K562 (cell line): ENCODE data around the gene SLC39A3. TPM values are rescaled to one million over a fixed set of nuclear protein-coding genes. Genes with fewer than 3 reads are reported as not detected.

Experiments used
- BCL6 ChIP-seq: fragments of 250-450 bp; sonication (Bioruptor Pico); IDR thresholded peaks from 2 replicates; pipeline ENCODE4 v1.4.0; 2020
- BHLHE40 ChIP-seq: IDR thresholded peaks from 2 replicates; pipeline ENCODE4 v1.6.1; 2011; ENCODE audit warnings: low read length, improper control_type of control experiment
- GTF2F1 ChIP-seq: IDR thresholded peaks from 2 replicates; pipeline ENCODE4 v1.6.1; 2011; ENCODE audit warnings: low read depth, low read length, improper control_type of control experiment
- LEF1 ChIP-seq: fragments of 450-650 bp; IDR thresholded peaks from 2 replicates; pipeline ENCODE4 v1.6.1; 2016; ENCODE audit warnings: mild to moderate bottlenecking
- MAFF ChIP-seq: IDR thresholded peaks from 2 replicates; pipeline ENCODE4 v1.6.1; 2012; ENCODE audit warnings: low read length, improper control_type of control experiment
- MAFG ChIP-seq: fragments of 450-650 bp; conservative IDR thresholded peaks from 2 replicates; pipeline ENCODE4 v1.6.1; 2016; ENCODE audit warnings: missing genetic modification characterization, missing compliant biosample characterization
- MYNN ChIP-seq, 2 experiments: sonication (generic); formaldehyde crosslinking in 1 of 2; IDR thresholded peaks; 2 replicates each; pipeline versions ENCODE4 v1.5.0 to v1.6.1; 2016 to 2020; ENCODE audit warnings: antibody characterized with exemption in 1 of 2, missing genetic modification reagents in 1 of 2
- POLR2A ChIP-seq: fragments of 450-650 bp; conservative IDR thresholded peaks from 2 replicates; pipeline ENCODE4 v1.6.1; 2016
- POLR2AphosphoS5 ChIP-seq: IDR thresholded peaks from 2 replicates; pipeline ENCODE4 v1.6.1; 2011; ENCODE audit warnings: mild to moderate bottlenecking, low read depth, low read length, moderate library complexity; ENCODE audit not compliant: control insufficient read depth, insufficient read depth
- PTRF ChIP-seq: fragments of 450-650 bp; IDR thresholded peaks from 2 replicates; pipeline ENCODE4 v1.6.1; 2016; ENCODE audit warnings: mild to moderate bottlenecking, missing genetic modification characterization, missing compliant biosample characterization
- RBM22 ChIP-seq: fragments of 200-400 bp; formaldehyde crosslinking; IDR thresholded peaks from 2 replicates; pipeline ENCODE4 v1.6.1; 2018; ENCODE audit warnings: low read length, low read depth; ENCODE audit not compliant: poor library complexity, severe bottlenecking
- RUNX1 ChIP-seq: sonication (generic); IDR thresholded peaks from 2 replicates; pipeline ENCODE4 v1.6.1; 2016; ENCODE audit warnings: antibody characterized with exemption, low read depth
- SAP30 ChIP-seq: fragments of 200-600 bp; sonication (generic); IDR thresholded peaks from 2 replicates; pipeline ENCODE4 v1.6.1; 2012; ENCODE audit warnings: borderline replicate concordance, low read depth, mild to moderate bottlenecking, moderate library complexity, low read length, control low read depth, inconsistent platforms; ENCODE audit not compliant: insufficient read depth, poor library complexity, severe bottlenecking
- ZNF23 ChIP-seq: fragments of 250-450 bp; sonication (Bioruptor Pico); IDR thresholded peaks from 2 replicates; pipeline ENCODE4 v1.4.0; 2020; ENCODE audit warnings: mild to moderate bottlenecking
- ZNF778 ChIP-seq: fragments of 450-650 bp; formaldehyde crosslinking; IDR thresholded peaks from 2 replicates; pipeline ENCODE4 v1.4.0; 2020; ENCODE audit warnings: mild to moderate bottlenecking, moderate library complexity
- polyA plus RNA-seq, 8 experiments: library from polyadenylated mRNA; depleted of rRNA in 4 of 8; stranded (reverse) in 5 of 8; unstranded in 3 of 8; fragments of >200 nt; fragmentation: Nextera tagmentation in 2 of 8; fragmentation: Illumina TruSeq in 1 of 8; extraction: Ambion mirVana in 2 of 8; extraction: Trizol in 1 of 8; gene quantifications; 2 replicates each; pipeline versions ENCODE4 v1.2.1 to v1.2.3, GENCODE V29; 2011 to 2014; ENCODE audit warnings: inconsistent platforms in 1 of 8, missing spikeins in 1 of 8
- total RNA-seq, 7 experiments: library from RNA; depleted of rRNA in 6 of 7; stranded (reverse); fragments of >200 nt in 6 of 7; fragmentation: Illumina TruSeq in 2 of 7; extraction: Trizol in 2 of 7; gene quantifications; 2 replicates each; pipeline versions ENCODE4 v1.2.1 to v1.2.3, GENCODE V29; 2011 to 2021; ENCODE audit warnings: low replicate concordance in 1 of 7
- TF ChIP-seq, protein P1 (sequence below): sonication (generic); formaldehyde crosslinking; IDR thresholded peaks from 2 replicates; pipeline ENCODE4 v1.8.1; 2023; ENCODE audit warnings: mild to moderate bottlenecking, missing genetic modification reagents
- TF ChIP-seq, protein P2 (sequence below): fragments of 450-650 bp; formaldehyde crosslinking; conservative IDR thresholded peaks from 2 replicates; pipeline ENCODE4 v1.4.0; 2022; ENCODE audit warnings: mild to moderate bottlenecking, missing genetic modification characterization
- TF ChIP-seq, protein P3 (sequence below): sonication (generic); formaldehyde crosslinking; IDR thresholded peaks from 2 replicates; pipeline ENCODE4 v1.8.0; 2022; ENCODE audit warnings: mild to moderate bottlenecking, missing genetic modification reagents
- TF ChIP-seq, protein P4 (sequence below): fragments of 250-450 bp; sonication (Bioruptor Pico); IDR thresholded peaks from 2 replicates; pipeline ENCODE4 v1.8.0; 2021; ENCODE audit warnings: mild to moderate bottlenecking, moderate library complexity

The SLC39A3 gene
- total and polyA plus RNA-seq, 9 of the 15 experiments (the other 6 are each of a cell fraction or from before 2014, with no cell fraction given) = 2.3 to 215 (median 127) TPM

DNA sequence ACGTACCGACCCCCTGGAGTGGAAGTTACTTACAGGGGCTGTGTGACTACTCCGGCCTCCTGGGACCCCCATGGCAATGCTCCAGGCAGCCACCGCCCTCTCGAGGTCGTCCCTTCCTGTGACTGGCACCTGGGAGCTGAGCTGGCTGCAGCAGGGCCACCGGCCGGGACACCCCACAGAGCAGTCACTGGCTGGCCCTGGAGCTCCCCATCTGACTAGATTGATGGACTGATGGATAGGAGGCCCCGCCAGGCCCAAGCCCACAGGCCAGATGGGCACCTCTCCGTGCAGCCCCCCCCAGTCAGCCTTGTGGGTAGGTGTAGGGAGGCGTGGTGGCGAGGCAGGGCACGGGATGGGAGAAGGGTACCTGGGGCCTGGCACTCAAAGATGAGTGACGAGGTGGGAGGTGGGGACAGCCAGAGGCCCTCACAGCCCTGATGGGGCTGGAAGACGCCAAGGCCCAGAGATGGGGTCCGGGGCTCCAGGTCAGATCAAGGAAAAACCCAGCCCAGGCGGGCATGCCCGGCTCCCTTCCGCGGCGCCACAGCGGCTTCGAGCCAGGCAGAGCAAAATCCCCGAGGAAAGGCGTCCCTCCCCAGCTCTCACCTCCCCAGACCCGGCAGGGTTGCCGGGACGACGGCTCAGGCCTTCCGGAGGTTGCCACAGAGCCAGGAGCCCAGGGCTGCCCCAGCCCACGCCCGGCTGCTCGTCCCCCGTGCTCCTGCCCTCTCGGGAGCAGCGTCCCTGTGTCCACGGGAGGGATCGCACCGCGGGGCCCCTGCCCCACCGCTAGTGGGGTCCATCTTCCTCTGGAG, 8.4 kb downstream of the SLC39A3 start (continued):
- TF ChIP-seq MYNN (IDR thresholded peaks at IDR 0.05) = 0 out of 2 replicates have a peak, but pooled peaks have one; percentile 18
- TF ChIP-seq MYNN (CRISPR knock-in tag; IDR thresholded peaks at IDR 0.05) = no peak
- no peak for TF ChIP-seq MAFG
- no peak for TF ChIP-seq BCL6 (CRISPR knock-in tag)
- no peak for TF ChIP-seq BHLHE40
- TF ChIP-seq, protein P1, sequence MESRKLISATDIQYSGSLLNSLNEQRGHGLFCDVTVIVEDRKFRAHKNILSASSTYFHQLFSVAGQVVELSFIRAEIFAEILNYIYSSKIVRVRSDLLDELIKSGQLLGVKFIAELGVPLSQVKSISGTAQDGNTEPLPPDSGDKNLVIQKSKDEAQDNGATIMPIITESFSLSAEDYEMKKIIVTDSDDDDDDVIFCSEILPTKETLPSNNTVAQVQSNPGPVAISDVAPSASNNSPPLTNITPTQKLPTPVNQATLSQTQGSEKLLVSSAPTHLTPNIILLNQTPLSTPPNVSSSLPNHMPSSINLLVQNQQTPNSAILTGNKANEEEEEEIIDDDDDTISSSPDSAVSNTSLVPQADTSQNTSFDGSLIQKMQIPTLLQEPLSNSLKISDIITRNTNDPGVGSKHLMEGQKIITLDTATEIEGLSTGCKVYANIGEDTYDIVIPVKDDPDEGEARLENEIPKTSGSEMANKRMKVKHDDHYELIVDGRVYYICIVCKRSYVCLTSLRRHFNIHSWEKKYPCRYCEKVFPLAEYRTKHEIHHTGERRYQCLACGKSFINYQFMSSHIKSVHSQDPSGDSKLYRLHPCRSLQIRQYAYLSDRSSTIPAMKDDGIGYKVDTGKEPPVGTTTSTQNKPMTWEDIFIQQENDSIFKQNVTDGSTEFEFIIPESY (CRISPR knock-in tag) = peak; percentile 65; the same call in 1 of the 2 replicates
- no peak for TF ChIP-seq LEF1
- TF ChIP-seq GTF2F1 = no peak
- TF ChIP-seq RBM22 = peak; percentile 87
- TF ChIP-seq, protein P2, sequence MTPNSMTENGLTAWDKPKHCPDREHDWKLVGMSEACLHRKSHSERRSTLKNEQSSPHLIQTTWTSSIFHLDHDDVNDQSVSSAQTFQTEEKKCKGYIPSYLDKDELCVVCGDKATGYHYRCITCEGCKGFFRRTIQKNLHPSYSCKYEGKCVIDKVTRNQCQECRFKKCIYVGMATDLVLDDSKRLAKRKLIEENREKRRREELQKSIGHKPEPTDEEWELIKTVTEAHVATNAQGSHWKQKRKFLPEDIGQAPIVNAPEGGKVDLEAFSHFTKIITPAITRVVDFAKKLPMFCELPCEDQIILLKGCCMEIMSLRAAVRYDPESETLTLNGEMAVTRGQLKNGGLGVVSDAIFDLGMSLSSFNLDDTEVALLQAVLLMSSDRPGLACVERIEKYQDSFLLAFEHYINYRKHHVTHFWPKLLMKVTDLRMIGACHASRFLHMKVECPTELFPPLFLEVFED = no peak
- no peak for TF ChIP-seq SAP30
- TF ChIP-seq PTRF (tag) = no peak
- no peak for TF ChIP-seq ZNF23
- TF ChIP-seq POLR2AphosphoS5 = peak; percentile 2; the same call in 1 of the 2 replicates
- no peak for TF ChIP-seq RUNX1
- TF ChIP-seq POLR2A = peak; percentile 23; the same call in 1 of the 2 replicates
- TF ChIP-seq ZNF778 = no peak
- TF ChIP-seq, protein P3, sequence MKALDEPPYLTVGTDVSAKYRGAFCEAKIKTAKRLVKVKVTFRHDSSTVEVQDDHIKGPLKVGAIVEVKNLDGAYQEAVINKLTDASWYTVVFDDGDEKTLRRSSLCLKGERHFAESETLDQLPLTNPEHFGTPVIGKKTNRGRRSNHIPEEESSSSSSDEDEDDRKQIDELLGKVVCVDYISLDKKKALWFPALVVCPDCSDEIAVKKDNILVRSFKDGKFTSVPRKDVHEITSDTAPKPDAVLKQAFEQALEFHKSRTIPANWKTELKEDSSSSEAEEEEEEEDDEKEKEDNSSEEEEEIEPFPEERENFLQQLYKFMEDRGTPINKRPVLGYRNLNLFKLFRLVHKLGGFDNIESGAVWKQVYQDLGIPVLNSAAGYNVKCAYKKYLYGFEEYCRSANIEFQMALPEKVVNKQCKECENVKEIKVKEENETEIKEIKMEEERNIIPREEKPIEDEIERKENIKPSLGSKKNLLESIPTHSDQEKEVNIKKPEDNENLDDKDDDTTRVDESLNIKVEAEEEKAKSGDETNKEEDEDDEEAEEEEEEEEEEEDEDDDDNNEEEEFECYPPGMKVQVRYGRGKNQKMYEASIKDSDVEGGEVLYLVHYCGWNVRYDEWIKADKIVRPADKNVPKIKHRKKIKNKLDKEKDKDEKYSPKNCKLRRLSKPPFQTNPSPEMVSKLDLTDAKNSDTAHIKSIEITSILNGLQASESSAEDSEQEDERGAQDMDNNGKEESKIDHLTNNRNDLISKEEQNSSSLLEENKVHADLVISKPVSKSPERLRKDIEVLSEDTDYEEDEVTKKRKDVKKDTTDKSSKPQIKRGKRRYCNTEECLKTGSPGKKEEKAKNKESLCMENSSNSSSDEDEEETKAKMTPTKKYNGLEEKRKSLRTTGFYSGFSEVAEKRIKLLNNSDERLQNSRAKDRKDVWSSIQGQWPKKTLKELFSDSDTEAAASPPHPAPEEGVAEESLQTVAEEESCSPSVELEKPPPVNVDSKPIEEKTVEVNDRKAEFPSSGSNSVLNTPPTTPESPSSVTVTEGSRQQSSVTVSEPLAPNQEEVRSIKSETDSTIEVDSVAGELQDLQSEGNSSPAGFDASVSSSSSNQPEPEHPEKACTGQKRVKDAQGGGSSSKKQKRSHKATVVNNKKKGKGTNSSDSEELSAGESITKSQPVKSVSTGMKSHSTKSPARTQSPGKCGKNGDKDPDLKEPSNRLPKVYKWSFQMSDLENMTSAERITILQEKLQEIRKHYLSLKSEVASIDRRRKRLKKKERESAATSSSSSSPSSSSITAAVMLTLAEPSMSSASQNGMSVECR (CRISPR knock-in tag) = no peak
- TF ChIP-seq, protein P4, sequence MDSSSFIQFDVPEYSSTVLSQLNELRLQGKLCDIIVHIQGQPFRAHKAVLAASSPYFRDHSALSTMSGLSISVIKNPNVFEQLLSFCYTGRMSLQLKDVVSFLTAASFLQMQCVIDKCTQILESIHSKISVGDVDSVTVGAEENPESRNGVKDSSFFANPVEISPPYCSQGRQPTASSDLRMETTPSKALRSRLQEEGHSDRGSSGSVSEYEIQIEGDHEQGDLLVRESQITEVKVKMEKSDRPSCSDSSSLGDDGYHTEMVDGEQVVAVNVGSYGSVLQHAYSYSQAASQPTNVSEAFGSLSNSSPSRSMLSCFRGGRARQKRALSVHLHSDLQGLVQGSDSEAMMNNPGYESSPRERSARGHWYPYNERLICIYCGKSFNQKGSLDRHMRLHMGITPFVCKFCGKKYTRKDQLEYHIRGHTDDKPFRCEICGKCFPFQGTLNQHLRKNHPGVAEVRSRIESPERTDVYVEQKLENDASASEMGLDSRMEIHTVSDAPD = no peak
- no peak for TF ChIP-seq MAFF
